ENCODE measurements around the gene PPM1D.

DNA sequence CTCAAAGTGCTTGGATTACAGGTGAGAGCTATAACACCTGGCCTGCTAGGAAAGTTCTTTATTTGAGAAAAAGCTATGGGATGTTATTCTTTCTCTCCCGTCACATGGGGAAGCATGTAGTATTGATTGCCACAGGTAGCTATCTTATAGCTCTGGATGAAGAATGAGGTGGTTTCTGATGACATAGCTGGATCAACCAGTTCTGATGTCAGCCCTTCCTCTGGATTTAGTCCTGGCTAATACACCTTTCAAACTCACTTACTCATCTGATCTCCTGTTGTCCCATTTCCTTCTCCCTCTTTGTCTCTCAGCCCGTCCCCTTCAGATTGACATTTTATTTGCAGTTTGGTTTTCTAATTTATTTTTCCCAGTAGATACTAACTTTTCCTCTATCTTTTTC lies 14.1 kb upstream of the PPM1D start:
- TF ChIP-seq, protein P1, sequence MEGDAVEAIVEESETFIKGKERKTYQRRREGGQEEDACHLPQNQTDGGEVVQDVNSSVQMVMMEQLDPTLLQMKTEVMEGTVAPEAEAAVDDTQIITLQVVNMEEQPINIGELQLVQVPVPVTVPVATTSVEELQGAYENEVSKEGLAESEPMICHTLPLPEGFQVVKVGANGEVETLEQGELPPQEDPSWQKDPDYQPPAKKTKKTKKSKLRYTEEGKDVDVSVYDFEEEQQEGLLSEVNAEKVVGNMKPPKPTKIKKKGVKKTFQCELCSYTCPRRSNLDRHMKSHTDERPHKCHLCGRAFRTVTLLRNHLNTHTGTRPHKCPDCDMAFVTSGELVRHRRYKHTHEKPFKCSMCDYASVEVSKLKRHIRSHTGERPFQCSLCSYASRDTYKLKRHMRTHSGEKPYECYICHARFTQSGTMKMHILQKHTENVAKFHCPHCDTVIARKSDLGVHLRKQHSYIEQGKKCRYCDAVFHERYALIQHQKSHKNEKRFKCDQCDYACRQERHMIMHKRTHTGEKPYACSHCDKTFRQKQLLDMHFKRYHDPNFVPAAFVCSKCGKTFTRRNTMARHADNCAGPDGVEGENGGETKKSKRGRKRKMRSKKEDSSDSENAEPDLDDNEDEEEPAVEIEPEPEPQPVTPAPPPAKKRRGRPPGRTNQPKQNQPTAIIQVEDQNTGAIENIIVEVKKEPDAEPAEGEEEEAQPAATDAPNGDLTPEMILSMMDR (IDR thresholded peaks at IDR 0.05; ENCODE audit: low read depth, low read length, poor library complexity, severe bottlenecking), result no peak
- no peak for TF ChIP-seq EZH2phosphoT487 (IDR thresholded peaks at IDR 0.05; ENCODE audit: borderline replicate concordance, low read length)

All from DOHH2 (cell line).